Erythroblast (primary cell): ENCODE measurements around the gene PUM1.

ENCODE experiments used
- GATA1 ChIP-seq: IDR thresholded peaks from 2 replicates; pipeline ENCODE4 v1.6.1; 2011; ENCODE audit warnings: low read depth, mild to moderate bottlenecking, control low read depth, low read length, moderate library complexity
- POLR2A ChIP-seq: IDR thresholded peaks from 2 replicates; pipeline ENCODE4 v1.6.1; 2011; ENCODE audit warnings: mild to moderate bottlenecking, low read length

DNA sequence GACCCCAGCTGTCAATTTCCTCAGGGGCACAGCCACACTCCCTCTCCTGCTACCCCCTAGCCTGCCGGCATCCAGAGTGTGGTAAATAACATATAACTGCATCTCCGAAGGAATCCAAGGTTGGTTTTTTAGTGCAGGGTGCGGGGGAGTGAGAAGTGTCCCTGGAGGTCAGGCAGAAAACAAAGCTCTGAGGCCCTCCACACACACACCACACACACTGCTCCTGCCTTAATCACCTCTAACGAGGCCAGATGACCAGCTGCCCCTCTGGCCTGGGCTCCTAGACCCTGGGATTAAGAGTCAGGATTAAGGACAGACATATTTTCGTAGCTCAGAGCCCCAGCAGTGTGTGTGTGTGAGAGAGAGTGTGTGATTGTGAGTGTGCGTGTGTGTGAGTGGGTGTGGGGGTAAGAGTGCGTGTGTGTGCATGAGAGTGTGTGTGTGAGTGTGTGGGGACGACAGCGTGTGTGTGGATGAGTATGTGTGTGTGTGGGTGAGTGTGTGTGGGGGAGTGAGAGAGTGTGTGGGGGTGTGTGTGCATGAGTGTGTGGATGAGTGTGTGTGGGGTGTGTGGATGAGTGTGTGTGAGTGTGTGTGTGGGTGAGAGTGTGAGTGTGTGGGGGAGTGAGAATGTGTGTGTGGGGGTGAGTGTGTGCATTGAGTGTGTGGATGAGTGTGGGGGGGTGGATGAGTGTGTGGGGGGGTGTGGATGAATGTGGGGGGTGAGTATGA lies 171.6 kb downstream of the PUM1 start:
- TF ChIP-seq POLR2A, result no peak
- no peak for TF ChIP-seq GATA1
